HUES64 (cell line): ENCODE measurements around the gene CLSTN1.
A peak's percentile ranks its signal among the peaks of the same experiment; 100 is the strongest.
"Not testable (repeated sequence)": the region's sequence is repeated elsewhere in the genome, so short reads cannot be mapped to it uniquely, and the experiment has no call there.

Source experiments
- H3K27ac ChIP-seq: 2 replicates; pipeline ENCODE4 v1.7.0; 2013; ENCODE audit warnings: low read depth, low read length, inconsistent platforms
- H3K27me3 ChIP-seq: 2 replicates; pipeline ENCODE4 v1.6.1; 2013; ENCODE audit warnings: mild to moderate bottlenecking, low read length; ENCODE audit not compliant: insufficient read depth
- H3K36me3 ChIP-seq: 2 replicates; pipeline ENCODE4 v1.6.1; 2013; ENCODE audit warnings: mild to moderate bottlenecking, low read length; ENCODE audit not compliant: insufficient read depth
- H3K4me1 ChIP-seq: 2 replicates; pipeline ENCODE4 v1.6.1; 2013; ENCODE audit warnings: mild to moderate bottlenecking, low read length, moderate library complexity; ENCODE audit not compliant: insufficient read depth
- H3K4me3 ChIP-seq: 2 replicates; pipeline ENCODE4 v1.5.1; 2013; ENCODE audit warnings: mild to moderate bottlenecking, low read length, moderate library complexity
- H3K9ac ChIP-seq: 2 replicates; pipeline ENCODE4 v1.6.1; 2013; ENCODE audit warnings: mild to moderate bottlenecking, low read depth, low read length
- H3K9me3 ChIP-seq: 2 replicates; pipeline ENCODE4 v1.6.1; 2013; ENCODE audit warnings: low read depth, low read length; ENCODE audit not compliant: insufficient read depth
- WGBS: fragments of 150-250, 120-280 bp; methylation state at CpG from one replicate; pipeline ENCODE4 v1.1.7; 2013; ENCODE audit warnings: missing lambda C conversion rate; 5-methylcytosine and 5-hydroxymethylcytosine counted together

Gene CLSTN1

GRCh38 chr1:9776685-9777084 lies 47.1 kb downstream of the CLSTN1 start:
- no peak overlapping the region for H3K9ac ChIP-seq
- no peaks in the 10 kb centered on the region for H3K9me3 ChIP-seq
- no peak overlapping the region for H3K4me3 ChIP-seq
- H3K4me1 ChIP-seq, result no peaks in the 10 kb centered on the region
- no peaks in the 10 kb centered on the region for H3K27me3 ChIP-seq
- 96% methylated on average over 2 of the region's 2 CpGs for WGBS
- H3K27ac ChIP-seq, result no peak overlapping the region
- peaks cover 15% of the 10 kb centered on the region for H3K36me3 ChIP-seq

- Histone ChIP-seq H3K36me3 (peaks cover 17% of the 10 kb centered on the region), H3K27ac (no peak overlapping the region), H3K4me3 (no peak overlapping the region), H3K9me3 (no peaks in the 10 kb centered on the region), H3K27me3 (no peaks in the 10 kb centered on the region), H3K4me1 (no peaks in the 10 kb centered on the region), H3K9ac (no peak overlapping the region)
- 87% methylated on average over 20 of the region's 20 CpGs for WGBS
These were observed 48.8 kb downstream of the CLSTN1 start for GRCh38 chr1:9774712-9775679.

GRCh38 chr1:9770298-9770697 lies 53.5 kb downstream of the CLSTN1 start:
- no peaks in the 10 kb centered on the region for H3K27me3 ChIP-seq

GRCh38 chr1:9768983-9769382 lies 54.8 kb downstream of the CLSTN1 start:
- Histone ChIP-seq H3K4me3 (no peak overlapping the region), H3K9me3 (no peaks in the 10 kb centered on the region), H3K9ac (no peak overlapping the region), H3K4me1 (peaks cover 9% of the 10 kb centered on the region), H3K27ac (no peak overlapping the region), H3K36me3 (peaks cover 17% of the 10 kb centered on the region), H3K27me3 (no peaks in the 10 kb centered on the region)
- WGBS, result 86% methylated on average over 2 of the region's 3 CpGs

More at GRCh38 chr1:9770298-9770697, 53.5 kb downstream of the CLSTN1 start:
- Histone ChIP-seq H3K4me3 (no peak overlapping the region), H3K36me3 (peaks cover 17% of the 10 kb centered on the region), H3K9ac (no peak overlapping the region), H3K4me1 (peaks cover 2% of the 10 kb centered on the region; the same call in 1 of the 2 replicates), H3K27ac (no peak overlapping the region), H3K9me3 (no peaks in the 10 kb centered on the region)
- 96% methylated on average over 10 of the region's 10 CpGs for WGBS

GRCh38 chr1:9767964-9768668 lies 55.6 kb downstream of the CLSTN1 start:
- H3K27ac ChIP-seq, result no peak overlapping the region
- no peaks in the 10 kb centered on the region for H3K9me3 ChIP-seq
- no peak overlapping the region for H3K4me3 ChIP-seq
- peaks cover 10% of the 10 kb centered on the region for H3K4me1 ChIP-seq
- 95% methylated on average over 23 of the region's 24 CpGs for WGBS
- peaks cover 14% of the 10 kb centered on the region for H3K36me3 ChIP-seq
- no peaks in the 10 kb centered on the region for H3K27me3 ChIP-seq
- no peak overlapping the region for H3K9ac ChIP-seq

GRCh38 chr1:9766759-9767442 lies 56.9 kb downstream of the CLSTN1 start:
- no peak overlapping the region for H3K9ac ChIP-seq
- no peak overlapping the region for H3K4me3 ChIP-seq
- H3K9me3 ChIP-seq, result no peaks in the 10 kb centered on the region
- no peaks in the 10 kb centered on the region for H3K27me3 ChIP-seq
- H3K36me3 ChIP-seq, result peaks cover 3% of the 10 kb centered on the region; the same call in 1 of the 2 replicates
- H3K4me1 ChIP-seq, result peaks cover 11% of the 10 kb centered on the region
- H3K27ac ChIP-seq, result no peak overlapping the region
- 94% methylated on average over 15 of the region's 15 CpGs for WGBS

- Histone ChIP-seq H3K9ac (no peak overlapping the region), H3K36me3 (0 out of 2 replicates have a peak, but pooled peaks cover 2% of the 10 kb centered on the region), H3K9me3 (no peaks in the 10 kb centered on the region), H3K4me1 (peaks cover 34% of the 10 kb centered on the region), H3K4me3 (no peak overlapping the region), H3K27ac (no peak overlapping the region), H3K27me3 (no peaks in the 10 kb centered on the region)
- 93% methylated on average over 3 of the region's 3 CpGs for WGBS
These were observed 59.2 kb downstream of the CLSTN1 start for GRCh38 chr1:9764550-9764949.

- 0 out of 2 replicates have a peak, but pooled peaks cover 2% of the 10 kb centered on the region for H3K36me3 ChIP-seq
- 68% methylated on average over 2 of the region's 2 CpGs for WGBS
- H3K4me3 ChIP-seq, result no peak overlapping the region
- H3K4me1 ChIP-seq, result peaks cover 34% of the 10 kb centered on the region
- no peak overlapping the region for H3K9ac ChIP-seq
- no peaks in the 10 kb centered on the region for H3K27me3 ChIP-seq
- no peaks in the 10 kb centered on the region for H3K9me3 ChIP-seq
- no peak overlapping the region for H3K27ac ChIP-seq
These were observed 59.9 kb downstream of the CLSTN1 start for GRCh38 chr1:9763914-9764313.

- 97% methylated on average over 25 of the region's 25 CpGs for WGBS
- not testable (repeated sequence) for H3K9me3 ChIP-seq, H3K36me3 ChIP-seq, H3K27me3 ChIP-seq, H3K9ac ChIP-seq, H3K27ac ChIP-seq, H3K4me3 ChIP-seq
- peaks cover 38% of the 10 kb centered on the region for H3K4me1 ChIP-seq
These were observed 61.3 kb downstream of the CLSTN1 start for GRCh38 chr1:9762446-9762845.

GRCh38 chr1:9761855-9762254 lies 61.9 kb downstream of the CLSTN1 start:
- 94% methylated on average over 9 of the region's 9 CpGs for WGBS
- Histone ChIP-seq H3K27me3 (no peaks in the 10 kb centered on the region), H3K4me3 (no peak overlapping the region), H3K27ac (peak overlapping the region; percentile 84; the same call in 1 of the 2 replicates), H3K9ac (no peak overlapping the region), H3K9me3 (no peaks in the 10 kb centered on the region), H3K36me3 (0 out of 2 replicates have a peak, but pooled peaks cover 2% of the 10 kb centered on the region), H3K4me1 (peaks cover 38% of the 10 kb centered on the region)
